Ovary (tissue), 9 donors: Measurements from ENCODE around the gene GLE1. TPM values are rescaled to one million over a fixed set of nuclear protein-coding genes. Genes with fewer than 3 reads are reported as not detected.
"Not testable (repeated sequence)": the region's sequence is repeated elsewhere in the genome, so short reads cannot be mapped to it uniquely, and the experiment has no call there.

Experiments used
- DNase-seq, 5 donors: peaks; one replicate each; pipeline ENCODE4 v3.0.0-alpha.2; 2019 to 2020
- H3K27ac ChIP-seq, 2 donors: fragments of 200-600 bp; one replicate each; pipeline versions ENCODE4 v1.5.1 to v1.8.0; 2019 to 2022
- H3K27me3 ChIP-seq: fragments of 200-600 bp; one replicate; pipeline ENCODE4 v1.8.0; 2022
- H3K36me3 ChIP-seq: fragments of 200-600 bp; sonication (generic); one replicate; pipeline ENCODE4 v1.5.1; 2019
- H3K4me1 ChIP-seq: one replicate; pipeline ENCODE4 v1.8.1; 2013; ENCODE audit warnings: mild to moderate bottlenecking, moderate library complexity; ENCODE audit not compliant: insufficient read depth
- H3K4me3 ChIP-seq: fragments of 200-600 bp; sonication (generic); one replicate; pipeline ENCODE4 v1.5.1; 2017
- H3K9me3 ChIP-seq, 2 donors: fragments of 200-600 bp in 1 of 2; sonication (generic) in 1 of 2; one replicate each; pipeline versions ENCODE4 v1.5.1 to v1.8.1; 2013 to 2019; ENCODE audit warnings: mild to moderate bottlenecking in 1 of 2, moderate library complexity in 1 of 2
- CTCF ChIP-seq, 3 donors: fragments of 450-650 bp in 2 of 3; fragments of 200-600 bp in 1 of 3; IDR thresholded peaks; one replicate each; pipeline versions ENCODE4 v1.5.1 to v1.8.0; 2016 to 2022; ENCODE audit warnings: antibody characterized with exemption in 3 of 3, mild to moderate bottlenecking in 1 of 3
- EP300 ChIP-seq: sonication (generic); formaldehyde crosslinking; IDR thresholded peaks from one replicate; pipeline ENCODE4 v1.6.1; 2017; ENCODE audit warnings: antibody characterized with exemption
- POLR2A ChIP-seq: fragments of 450-650 bp; IDR thresholded peaks from one replicate; pipeline ENCODE4 v1.6.1; 2017; ENCODE audit warnings: antibody characterized with exemption, mild to moderate bottlenecking, moderate library complexity
- WGBS, 3 donors: extraction: QIAGEN DNeasy Blood & Tissue Kit in 1 of 3; methylation state at CpG; one replicate each; pipeline versions ENCODE4 v1.1.5 to v1.1.7; 2013 to 2017; 5-methylcytosine and 5-hydroxymethylcytosine counted together
- intact Hi-C, 4 donors: fragments of 100-400 bp; cut with DNase I; formaldehyde crosslinking; loops; one replicate each; pipeline versions ENCODE4 v1.11.0 to v1.15.1; 2022 to 2023
- polyA plus RNA-seq, 2 donors: library from polyadenylated mRNA; stranded (reverse); fragments of 200-250 nt in 1 of 2; fragments of 350-450 nt in 1 of 2; fragmentation: Illumina TruSeq in 1 of 2; extraction: RNeasy Lipid Tissue Mini Kit (QIAGEN cat#74804) in 1 of 2; gene quantifications; one replicate each; pipeline ENCODE4 v1.2.3, GENCODE V29; 2013 to 2014
- total RNA-seq, 7 donors: library from RNA; depleted of rRNA in 2 of 7; stranded (reverse); fragments of >200 nt in 2 of 7; fragmentation: NEBNext Ultra II Directional in 3 of 7; extraction: Animal tissue kit (Norgen Biotek cat#: 25700) in 3 of 7; gene quantifications; one replicate each; pipeline versions ENCODE4 v1.1.0 to v1.2.4, GENCODE V29; 2016 to 2023
- donor health status: DM: no; HTN: no; CAD: no; lungs with moderate emphysema.
- donor health status: DM: no; HTN: no; CAD: no.
- donor health status: Bipolar disorder and iron deficiency.
- donor health status: DM: yes; HTN: yes; CAD: no.
- donor health status: DM: no; HTN: no; CAD: no.
- donor health status: DM: yes; HTN: yes; CAD: no.

Gene GLE1
- total and polyA plus RNA-seq, 9 donors: 12.4 to 28.2 (median 19.0) TPM

- TF ChIP-seq POLR2A: no peak
- TF ChIP-seq CTCF (IDR thresholded peaks at IDR 0.05): no peak
- DNase-seq: no peak
- Histone ChIP-seq H3K36me3 (no peaks in the 10 kb centered on the region), H3K27ac (no peak overlapping the region), H3K9me3 (no peaks in the 10 kb centered on the region), H3K4me3 (peak overlapping the region; percentile 95), H3K27me3 (no peaks in the 10 kb centered on the region), H3K4me1 (peaks cover 7% of the 10 kb centered on the region)
- intact Hi-C loops: no loop called here
- 15 to 26% (median 17%) methylated on average over 6 of the region's 6 CpGs for WGBS, 3 donors
Measured at GRCh38 chr9:128505414-128505765, 871 bp downstream of the GLE1 start.

- peak overlapping the region; percentile 95 for H3K4me3 ChIP-seq
- H3K27ac ChIP-seq, H3K9me3 ChIP-seq, intact Hi-C loops, H3K36me3 ChIP-seq, H3K27me3 ChIP-seq, H3K4me1 ChIP-seq, DNase-seq: not testable (repeated sequence)
- 82 to 86% (median 84%) methylated on average over 12 of the region's 12 CpGs for WGBS, 3 donors
Measured at GRCh38 chr9:128505906-128506305, 1.4 kb downstream of the GLE1 start.

GRCh38 chr9:128512820-128513219 is 8.3 kb downstream of the GLE1 start:
- no peak overlapping the region for H3K4me3 ChIP-seq
- H3K4me1 ChIP-seq: no peaks in the 10 kb centered on the region
- H3K36me3 ChIP-seq: no peaks in the 10 kb centered on the region
- DNase-seq: no peak
- no peaks in the 10 kb centered on the region for H3K27me3 ChIP-seq
- 95 to 97% (median 97%) methylated on average over 9 of the region's 9 CpGs for WGBS, 3 donors
- no peaks in the 10 kb centered on the region for H3K9me3 ChIP-seq
- no peak overlapping the region for H3K27ac ChIP-seq
- TF ChIP-seq CTCF (IDR thresholded peaks at IDR 0.05) (no peak), POLR2A (no peak), EP300 (no peak)
- intact Hi-C loops: no loop called here

GRCh38 chr9:128521956-128522355 is 17.4 kb downstream of the GLE1 start:
- H3K4me1 ChIP-seq: peaks cover 2% of the 10 kb centered on the region
- H3K9me3 ChIP-seq: no peaks in the 10 kb centered on the region
- no peaks in the 10 kb centered on the region for H3K27me3 ChIP-seq
- intact Hi-C loops: no loop called here
- TF ChIP-seq EP300 (no peak), POLR2A (no peak), CTCF (IDR thresholded peaks at IDR 0.05) (no peak)
- no peak overlapping the region for H3K4me3 ChIP-seq
- 72 to 74% (median 74%) methylated on average over 6 of the region's 6 CpGs for WGBS, 3 donors
- H3K27ac ChIP-seq: no peak overlapping the region
- DNase-seq: no peak
- no peaks in the 10 kb centered on the region for H3K36me3 ChIP-seq

- TF ChIP-seq POLR2A (no peak), EP300 (no peak), CTCF (IDR thresholded peaks at IDR 0.05) (no peak)
- Histone ChIP-seq H3K27me3 (no peaks in the 10 kb centered on the region), H3K4me1 (peaks cover 2% of the 10 kb centered on the region), H3K36me3 (no peaks in the 10 kb centered on the region), H3K9me3 (no peaks in the 10 kb centered on the region), H3K4me3 (no peak overlapping the region), H3K27ac (no peak overlapping the region)
- DNase-seq: peak; percentile 31 to 77 (median 56)
- intact Hi-C loops: no loop called here
- WGBS, 3 donors: 12 to 21% (median 20%) methylated on average over 13 of the region's 13 CpGs
Measured at GRCh38 chr9:128523199-128523925, 18.8 kb downstream of the GLE1 start.
